Stimulated activated CD8-positive, alpha-beta memory T cell treated with anti-CD3 and anti-CD28 coated beads, Interleukin-2, amount 100 ng/mL, for 48 hours (primary cell): ENCODE data around the gene PPTC7.
A peak's percentile ranks its signal among the peaks of the same experiment; 100 is the strongest.
"Not testable (repeated sequence)": the region's sequence is repeated elsewhere in the genome, so short reads cannot be mapped to it uniquely, and the experiment has no call there.

Source experiments
- DNase-seq, 2 donors: peaks; one replicate each; pipeline ENCODE4 v3.0.0-alpha.2; 2020; ENCODE audit warnings: low read depth in 2 of 2

The PPTC7 gene

GRCh38 chr12:110585231-110585799, 2.2 kb upstream of the PPTC7 start:
- DNase-seq, result peak in 1 of 2 donors; percentile 13

GRCh38 chr12:110582276-110583136, 612 bp downstream of the PPTC7 start:
- DNase-seq, result peak; percentile 59 to 75

GRCh38 chr12:110581931-110582275, 1.2 kb downstream of the PPTC7 start:
- DNase-seq, result no peak

- DNase-seq, result no peak
These were observed 3.4 kb downstream of the PPTC7 start for GRCh38 chr12:110579535-110580253.

- peak in 1 of 2 donors; percentile 15 for DNase-seq
These were observed 4.2 kb downstream of the PPTC7 start for GRCh38 chr12:110578694-110579534.

GRCh38 chr12:110577864-110578693, 5.0 kb downstream of the PPTC7 start:
- no peak for DNase-seq

GRCh38 chr12:110576504-110576903, 6.6 kb downstream of the PPTC7 start:
- no peak for DNase-seq

GRCh38 chr12:110575326-110575725, 7.8 kb downstream of the PPTC7 start:
- no peak for DNase-seq

GRCh38 chr12:110574717-110575230, 8.3 kb downstream of the PPTC7 start:
- not testable (repeated sequence) for DNase-seq

GRCh38 chr12:110574044-110574443, 9.1 kb downstream of the PPTC7 start:
- DNase-seq, result no peak

- not testable (repeated sequence) for DNase-seq
These were observed 12.3 kb downstream of the PPTC7 start for GRCh38 chr12:110570798-110571197.

- DNase-seq, result not testable (repeated sequence)
These were observed 13.3 kb downstream of the PPTC7 start for GRCh38 chr12:110569838-110570237.

- DNase-seq, result no peak
These were observed 14.4 kb downstream of the PPTC7 start for GRCh38 chr12:110568752-110569151.

- DNase-seq, result no peak
These were observed 16.1 kb downstream of the PPTC7 start for GRCh38 chr12:110566993-110567392.

GRCh38 chr12:110565894-110566871, 16.9 kb downstream of the PPTC7 start:
- DNase-seq, result no peak

GRCh38 chr12:110564471-110564991, 18.6 kb downstream of the PPTC7 start:
- no peak for DNase-seq

- no peak for DNase-seq
These were observed 19.2 kb downstream of the PPTC7 start for GRCh38 chr12:110563702-110564470.

GRCh38 chr12:110562386-110562785, 20.7 kb downstream of the PPTC7 start:
- DNase-seq, result peak in 1 of 2 donors; percentile 16
